Activated naive CD8-positive, alpha-beta T cell treated with anti-CD3 and anti-CD28 coated beads, Interleukin-2, amount 10 ng/mL, durations not matched to agents 7 days and 5 days (primary cell): ENCODE data around the gene NDST4. TPM values are rescaled to one million over a fixed set of nuclear protein-coding genes. Genes with fewer than 3 reads are reported as not detected.

Experiments
- ATAC-seq: fragments of 150-1000 bp; cut with Tn5 transposase; one replicate; pipeline ENCODE4 v1.10.0; 2021; ENCODE audit warnings: low read depth, moderate library complexity
- POLR2A ChIA-PET: fragments of 350-600 bp; sonication (Branson Sonifier 250); formaldehyde crosslinking; loops from one replicate; lab custom pipeline; 2021; ENCODE audit warnings: antibody characterized with exemption; lab: Charles Lee
- DNase-seq: peaks from one replicate; pipeline ENCODE4 v3.0.0; 2021
- H3K27ac Mint-ChIP-seq: one replicate; pipeline ENCODE4 v1.8.0; 2022; ENCODE audit warnings: mild to moderate bottlenecking, mixed read lengths
- H3K27me3 Mint-ChIP-seq: one replicate; pipeline ENCODE4 v1.8.0; 2022; ENCODE audit warnings: mild to moderate bottlenecking, moderate library complexity, mixed read lengths
- H3K36me3 Mint-ChIP-seq: one replicate; pipeline ENCODE4 v1.8.0; 2021; ENCODE audit warnings: mild to moderate bottlenecking, mixed read lengths
- H3K4me1 Mint-ChIP-seq: one replicate; pipeline ENCODE4 v1.8.0; 2021; ENCODE audit warnings: mixed read lengths
- H3K4me3 Mint-ChIP-seq: one replicate; pipeline ENCODE4 v1.8.0; 2022; ENCODE audit warnings: mild to moderate bottlenecking, moderate library complexity, mixed read lengths
- H3K9me3 Mint-ChIP-seq: one replicate; pipeline ENCODE4 v1.8.0; 2021; ENCODE audit warnings: mixed read lengths
- total RNA-seq, 2 experiments: library from RNA; stranded (reverse); gene quantifications; one replicate each; pipeline ENCODE4 v1.2.3, GENCODE V29; 2021

Gene NDST4
- total RNA-seq, 2 experiments from 2014 or later: not detected

GRCh38 chr4:114921790-114922591 lies 191.4 kb downstream of the NDST4 start:
- POLR2A ChIA-PET: no interaction called here
- no peaks in the 10 kb centered on the region for H3K36me3 Mint-ChIP-seq
- DNase-seq (no peak), ATAC-seq (no peak)
- no peak overlapping the region for H3K27ac Mint-ChIP-seq
- H3K27me3 Mint-ChIP-seq: no peaks in the 10 kb centered on the region
- H3K4me3 Mint-ChIP-seq: no peak overlapping the region
- H3K9me3 Mint-ChIP-seq: no peaks in the 10 kb centered on the region
- H3K4me1 Mint-ChIP-seq: no peaks in the 10 kb centered on the region

DNA sequence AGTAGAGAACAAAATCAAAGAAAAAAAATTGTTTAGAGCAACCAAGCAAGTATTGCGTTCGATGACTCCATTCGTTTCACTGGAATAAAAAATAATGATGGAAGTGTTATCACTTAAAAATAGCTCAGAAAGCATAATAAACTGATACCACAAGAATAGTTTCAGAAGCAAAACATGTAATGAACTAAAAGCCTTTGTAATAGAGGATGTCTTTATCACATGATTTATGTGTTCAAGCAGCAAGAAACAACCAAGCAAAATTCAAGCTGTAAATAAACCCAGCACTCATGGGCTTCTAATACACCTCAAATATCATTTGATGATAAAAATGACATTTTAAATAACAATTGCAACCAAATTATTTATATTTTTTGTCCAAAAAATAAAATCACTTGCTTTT lies 192.2 kb downstream of the NDST4 start:
- DNase-seq (no peak), ATAC-seq (no peak)
- H3K4me1 Mint-ChIP-seq: no peaks in the 10 kb centered on the region
- H3K27me3 Mint-ChIP-seq: no peaks in the 10 kb centered on the region
- POLR2A ChIA-PET: no interaction called here
- no peak overlapping the region for H3K4me3 Mint-ChIP-seq
- no peaks in the 10 kb centered on the region for H3K9me3 Mint-ChIP-seq
- no peak overlapping the region for H3K27ac Mint-ChIP-seq
- no peaks in the 10 kb centered on the region for H3K36me3 Mint-ChIP-seq

GRCh38 chr4:114911111-114911510 lies 202.3 kb downstream of the NDST4 start:
- H3K27ac Mint-ChIP-seq: no peak overlapping the region
- H3K4me1 Mint-ChIP-seq: no peaks in the 10 kb centered on the region
- no peaks in the 10 kb centered on the region for H3K27me3 Mint-ChIP-seq
- ATAC-seq (no peak), DNase-seq (no peak)
- H3K9me3 Mint-ChIP-seq: no peaks in the 10 kb centered on the region
- no peak overlapping the region for H3K4me3 Mint-ChIP-seq
- POLR2A ChIA-PET: no interaction called here
- H3K36me3 Mint-ChIP-seq: no peaks in the 10 kb centered on the region

GRCh38 chr4:114907568-114907967 lies 205.9 kb downstream of the NDST4 start:
- POLR2A ChIA-PET: no interaction called here

GRCh38 chr4:114905017-114905416 lies 208.4 kb downstream of the NDST4 start:
- no peak for ATAC-seq
- Mint-ChIP-seq H3K9me3 (no peaks in the 10 kb centered on the region), H3K27me3 (no peaks in the 10 kb centered on the region), H3K36me3 (no peaks in the 10 kb centered on the region), H3K4me3 (no peak overlapping the region), H3K27ac (no peak overlapping the region), H3K4me1 (no peaks in the 10 kb centered on the region)
- no peak for DNase-seq
- POLR2A ChIA-PET: no interaction called here

More at GRCh38 chr4:114907568-114907967, 205.9 kb downstream of the NDST4 start:
- no peaks in the 10 kb centered on the region for H3K4me1 Mint-ChIP-seq
- ATAC-seq: no peak
- no peaks in the 10 kb centered on the region for H3K27me3 Mint-ChIP-seq
- no peaks in the 10 kb centered on the region for H3K9me3 Mint-ChIP-seq
- H3K36me3 Mint-ChIP-seq: no peaks in the 10 kb centered on the region
- no peak for DNase-seq
- H3K27ac Mint-ChIP-seq: no peak overlapping the region
- no peak overlapping the region for H3K4me3 Mint-ChIP-seq

DNA sequence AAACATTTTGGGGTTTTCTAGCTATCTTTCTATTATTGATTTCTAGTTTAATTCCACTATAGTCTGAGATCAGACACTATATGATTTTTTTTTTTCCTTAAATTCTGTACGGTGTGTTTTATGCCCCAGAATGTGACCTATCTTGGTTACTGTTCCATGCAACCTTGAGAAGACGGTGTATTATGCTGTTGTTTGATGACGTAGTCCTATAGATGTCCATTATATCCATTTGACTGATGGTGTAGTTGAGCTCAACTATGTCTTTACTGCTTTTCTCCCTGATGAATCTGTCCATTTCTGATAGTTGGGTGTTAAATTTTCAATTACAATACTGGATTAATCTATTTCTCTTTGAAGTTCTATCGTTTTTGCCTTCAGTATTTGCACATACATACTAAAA lies 212.5 kb downstream of the NDST4 start:
- Mint-ChIP-seq H3K4me3 (no peak overlapping the region), H3K9me3 (peaks cover 1% of the 10 kb centered on the region)
- POLR2A ChIA-PET: no interaction called here

GRCh38 chr4:114890773-114891172 lies 222.6 kb downstream of the NDST4 start:
- Mint-ChIP-seq H3K9me3 (peaks cover 2% of the 10 kb centered on the region), H3K4me1 (no peaks in the 10 kb centered on the region), H3K27ac (no peak overlapping the region), H3K36me3 (no peaks in the 10 kb centered on the region), H3K4me3 (no peak overlapping the region), H3K27me3 (no peaks in the 10 kb centered on the region)
- POLR2A ChIA-PET: no interaction called here
- no peak for ATAC-seq
- no peak for DNase-seq

More for the DNA sequence above, 212.5 kb downstream of the NDST4 start:
- Mint-ChIP-seq H3K36me3 (no peaks in the 10 kb centered on the region), H3K27me3 (no peaks in the 10 kb centered on the region), H3K27ac (no peak overlapping the region), H3K4me1 (no peaks in the 10 kb centered on the region)
- no peak for ATAC-seq
- DNase-seq: no peak

GRCh38 chr4:114886761-114887160 lies 226.7 kb downstream of the NDST4 start:
- no peaks in the 10 kb centered on the region for H3K4me1 Mint-ChIP-seq
- no peaks in the 10 kb centered on the region for H3K27me3 Mint-ChIP-seq
- H3K9me3 Mint-ChIP-seq: no peaks in the 10 kb centered on the region
- DNase-seq: no peak
- no peak overlapping the region for H3K4me3 Mint-ChIP-seq
- no peaks in the 10 kb centered on the region for H3K36me3 Mint-ChIP-seq
- no peak for ATAC-seq
- H3K27ac Mint-ChIP-seq: no peak overlapping the region
- POLR2A ChIA-PET: no interaction called here

- H3K36me3 Mint-ChIP-seq: no peaks in the 10 kb centered on the region
- POLR2A ChIA-PET: no interaction called here
- no peak for ATAC-seq
- no peaks in the 10 kb centered on the region for H3K9me3 Mint-ChIP-seq
- H3K4me3 Mint-ChIP-seq: no peak overlapping the region
- no peaks in the 10 kb centered on the region for H3K27me3 Mint-ChIP-seq
- no peak for DNase-seq
- H3K27ac Mint-ChIP-seq: no peak overlapping the region
- no peaks in the 10 kb centered on the region for H3K4me1 Mint-ChIP-seq
Measured at GRCh38 chr4:114883641-114884040, 229.8 kb downstream of the NDST4 start.

GRCh38 chr4:114879916-114880669 lies 233.3 kb downstream of the NDST4 start:
- Mint-ChIP-seq H3K27ac (no peak overlapping the region), H3K4me1 (no peaks in the 10 kb centered on the region), H3K36me3 (no peaks in the 10 kb centered on the region), H3K9me3 (no peaks in the 10 kb centered on the region), H3K4me3 (no peak overlapping the region), H3K27me3 (no peaks in the 10 kb centered on the region)
- DNase-seq (no peak), ATAC-seq (no peak)
- POLR2A ChIA-PET: no interaction called here

- Mint-ChIP-seq H3K4me1 (no peaks in the 10 kb centered on the region), H3K27ac (no peak overlapping the region), H3K27me3 (no peaks in the 10 kb centered on the region), H3K4me3 (no peak overlapping the region), H3K9me3 (no peaks in the 10 kb centered on the region), H3K36me3 (no peaks in the 10 kb centered on the region)
- ATAC-seq (no peak), DNase-seq (no peak)
- POLR2A ChIA-PET: no interaction called here
Measured at GRCh38 chr4:114875630-114876029, 237.8 kb downstream of the NDST4 start.

GRCh38 chr4:114874321-114874720 lies 239.1 kb downstream of the NDST4 start:
- no peaks in the 10 kb centered on the region for H3K4me1 Mint-ChIP-seq

GRCh38 chr4:114870987-114871386 lies 242.4 kb downstream of the NDST4 start:
- ATAC-seq (no peak), DNase-seq (no peak)
- no peaks in the 10 kb centered on the region for H3K4me1 Mint-ChIP-seq
- POLR2A ChIA-PET: no interaction called here
- no peaks in the 10 kb centered on the region for H3K27me3 Mint-ChIP-seq
- no peaks in the 10 kb centered on the region for H3K36me3 Mint-ChIP-seq
- no peak overlapping the region for H3K4me3 Mint-ChIP-seq
- no peaks in the 10 kb centered on the region for H3K9me3 Mint-ChIP-seq
- no peak overlapping the region for H3K27ac Mint-ChIP-seq

More at GRCh38 chr4:114874321-114874720, 239.1 kb downstream of the NDST4 start:
- Mint-ChIP-seq H3K36me3 (no peaks in the 10 kb centered on the region), H3K4me3 (no peak overlapping the region), H3K27ac (no peak overlapping the region), H3K27me3 (no peaks in the 10 kb centered on the region), H3K9me3 (no peaks in the 10 kb centered on the region)
- POLR2A ChIA-PET: no interaction called here
- DNase-seq (no peak), ATAC-seq (no peak)
